Measurements from ENCODE around the gene GATA5.

- TF ChIP-seq CTCF (IDR thresholded peaks at IDR 0.05) (no peak), POLR2A (IDR thresholded peaks at IDR 0.05) (no peak)
These were observed 51.3 kb downstream of the GATA5 start for GRCh38 chr20:62424249-62425107.

Measured in uterus (tissue), 2 donors.